Upper lobe of left lung (tissue), 4 donors: ENCODE data around the gene GABRG3.

Source experiments
- CTCF ChIP-seq, 6 experiments: fragments of 450-650 bp in 4 of 6; fragments of 200-600 bp in 2 of 6; sonication (generic) in 2 of 6; IDR thresholded peaks; one replicate each; pipeline ENCODE4 v1.5.1; 2016 to 2019; ENCODE audit warnings: antibody characterized with exemption in 6 of 6
- EP300 ChIP-seq, 4 donors: sonication (generic); formaldehyde crosslinking; IDR thresholded peaks; one replicate each; pipeline ENCODE4 v1.5.1; 2017; ENCODE audit warnings: antibody characterized with exemption in 4 of 4, control low read depth in 2 of 4
- POLR2A ChIP-seq, 4 donors: fragments of 450-650 bp; IDR thresholded peaks; one replicate each; pipeline ENCODE4 v1.5.1; 2016 to 2017; ENCODE audit warnings: antibody characterized with exemption in 4 of 4, mild to moderate bottlenecking in 2 of 4
- POLR2AphosphoS5 ChIP-seq, 2 donors: sonication (generic); formaldehyde crosslinking; IDR thresholded peaks; one replicate each; pipeline ENCODE4 v1.5.1; 2017; ENCODE audit warnings: antibody characterized with exemption in 2 of 2

GRCh38 chr15:27214961-27215360 lies 244.0 kb downstream of the GABRG3 start:
- TF ChIP-seq CTCF (IDR thresholded peaks at IDR 0.05) (no peak), POLR2A (IDR thresholded peaks at IDR 0.05) (no peak), EP300 (IDR thresholded peaks at IDR 0.05) (no peak), POLR2AphosphoS5 (IDR thresholded peaks at IDR 0.05) (no peak)
